Ovary (tissue), 3 donors: ENCODE data around the gene FAM193A.

Source experiments
- POLR2A ChIP-seq: fragments of 450-650 bp; IDR thresholded peaks from one replicate; pipeline ENCODE4 v1.6.1; 2017; ENCODE audit warnings: antibody characterized with exemption, mild to moderate bottlenecking, moderate library complexity
- TF ChIP-seq, protein P1 (sequence below), 3 donors: fragments of 450-650 bp in 2 of 3; fragments of 200-600 bp in 1 of 3; IDR thresholded peaks; one replicate each; pipeline versions ENCODE4 v1.5.1 to v1.8.0; 2016 to 2022; ENCODE audit warnings: antibody characterized with exemption in 3 of 3, mild to moderate bottlenecking in 1 of 3
- donor health status: DM: no; HTN: no; CAD: no.

DNA sequence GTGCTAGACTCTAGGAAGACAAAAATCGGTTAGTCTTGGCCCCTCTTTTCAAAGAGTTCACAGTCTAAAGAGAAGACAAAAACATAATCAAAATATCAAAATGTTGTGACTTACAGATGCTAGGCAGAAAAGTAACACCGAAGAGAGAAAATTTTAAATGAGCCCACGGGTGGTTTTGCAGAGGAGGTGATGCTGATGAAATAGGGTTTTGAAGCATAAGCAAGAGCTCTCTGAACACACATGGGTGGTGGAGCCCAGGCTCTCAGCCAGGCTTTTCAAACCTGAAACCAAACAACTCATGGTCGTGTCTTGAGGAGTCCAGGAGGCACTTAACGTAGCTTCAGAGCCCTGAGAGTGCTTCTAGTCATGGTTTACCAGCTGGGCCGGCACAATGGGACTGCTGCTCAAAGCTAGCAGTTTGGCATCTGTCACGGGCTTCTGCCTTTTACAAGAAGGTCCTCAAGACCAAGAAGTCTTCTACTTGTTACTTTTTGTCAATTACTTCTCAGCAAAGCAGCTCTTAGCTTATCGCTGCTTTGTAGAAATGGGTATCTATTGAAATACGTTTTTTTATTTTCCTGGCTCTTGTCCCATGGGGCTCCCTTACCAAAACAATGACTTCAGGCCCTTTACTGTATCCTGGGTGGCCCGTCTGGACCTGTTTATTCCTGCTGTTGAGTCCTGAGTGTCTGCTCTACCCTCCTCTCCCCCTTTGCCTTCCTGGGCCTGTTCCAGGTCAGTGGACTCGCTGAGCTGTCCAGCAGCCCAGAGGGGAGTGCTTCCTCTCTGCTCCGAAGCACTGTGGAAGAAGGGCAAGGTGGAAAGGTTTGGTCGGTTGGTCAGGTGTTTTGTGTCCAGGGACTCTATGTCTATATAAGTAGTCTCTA is 150.2 kb downstream of the FAM193A start:
- TF ChIP-seq, protein P1, sequence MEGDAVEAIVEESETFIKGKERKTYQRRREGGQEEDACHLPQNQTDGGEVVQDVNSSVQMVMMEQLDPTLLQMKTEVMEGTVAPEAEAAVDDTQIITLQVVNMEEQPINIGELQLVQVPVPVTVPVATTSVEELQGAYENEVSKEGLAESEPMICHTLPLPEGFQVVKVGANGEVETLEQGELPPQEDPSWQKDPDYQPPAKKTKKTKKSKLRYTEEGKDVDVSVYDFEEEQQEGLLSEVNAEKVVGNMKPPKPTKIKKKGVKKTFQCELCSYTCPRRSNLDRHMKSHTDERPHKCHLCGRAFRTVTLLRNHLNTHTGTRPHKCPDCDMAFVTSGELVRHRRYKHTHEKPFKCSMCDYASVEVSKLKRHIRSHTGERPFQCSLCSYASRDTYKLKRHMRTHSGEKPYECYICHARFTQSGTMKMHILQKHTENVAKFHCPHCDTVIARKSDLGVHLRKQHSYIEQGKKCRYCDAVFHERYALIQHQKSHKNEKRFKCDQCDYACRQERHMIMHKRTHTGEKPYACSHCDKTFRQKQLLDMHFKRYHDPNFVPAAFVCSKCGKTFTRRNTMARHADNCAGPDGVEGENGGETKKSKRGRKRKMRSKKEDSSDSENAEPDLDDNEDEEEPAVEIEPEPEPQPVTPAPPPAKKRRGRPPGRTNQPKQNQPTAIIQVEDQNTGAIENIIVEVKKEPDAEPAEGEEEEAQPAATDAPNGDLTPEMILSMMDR (IDR thresholded peaks at IDR 0.05) = no peak
- no peak for TF ChIP-seq POLR2A
